Skeletal muscle satellite cell (primary cell): ENCODE data around the gene CDH23.

Experiments used
- H3K27me3 ChIP-seq: 2 replicates; pipeline ENCODE4 v1.7.0; 2013; ENCODE audit warnings: low read length; ENCODE audit not compliant: control insufficient read depth, insufficient read depth
- H3K36me3 ChIP-seq: 2 replicates; pipeline ENCODE4 v1.7.0; 2013; ENCODE audit warnings: mild to moderate bottlenecking, control low read depth, low read length; ENCODE audit not compliant: insufficient read depth
- H3K4me1 ChIP-seq: 2 replicates; pipeline ENCODE4 v1.7.0; 2013; ENCODE audit warnings: low read length; ENCODE audit not compliant: control insufficient read depth, insufficient read depth
- H3K4me2 ChIP-seq: 2 replicates; pipeline ENCODE4 v1.7.0; 2013; ENCODE audit warnings: mild to moderate bottlenecking, low read length
- H3K4me3 ChIP-seq: 2 replicates; pipeline ENCODE4 v1.7.0; 2013; ENCODE audit warnings: low read length
- H3K9ac ChIP-seq: 2 replicates; pipeline ENCODE4 v1.7.0; 2013; ENCODE audit warnings: mild to moderate bottlenecking, low read depth, low read length, moderate library complexity
- H3K9me3 ChIP-seq: replicated peaks from 2 replicates; pipeline ENCODE4 v1.7.0; 2013; ENCODE audit warnings: mild to moderate bottlenecking, control low read depth, low read length

The CDH23 gene

DNA sequence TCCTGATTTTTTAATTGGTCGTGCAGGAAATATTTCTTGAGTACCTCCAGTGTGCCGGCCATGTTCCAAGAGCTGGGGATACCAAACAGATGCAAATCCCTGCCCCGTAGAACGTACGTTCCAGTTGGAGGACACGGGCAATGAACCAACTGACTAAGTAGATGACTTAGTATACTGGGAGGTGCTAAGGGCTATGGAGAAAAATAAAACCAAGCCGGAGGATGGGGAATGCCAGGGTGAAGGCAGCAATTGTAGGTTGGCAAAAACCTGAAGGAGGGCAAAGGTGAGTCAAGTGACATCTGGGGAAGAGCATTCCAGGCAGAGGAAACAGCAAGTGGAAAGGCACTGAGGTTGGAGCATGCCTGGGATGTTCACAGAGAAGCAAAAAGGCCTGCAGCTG, 383.4 kb downstream of the CDH23 start:
- Histone ChIP-seq H3K9me3 (no peaks in the 10 kb centered on the region), H3K4me3 (no peak overlapping the region), H3K4me1 (no peaks in the 10 kb centered on the region), H3K9ac (no peak overlapping the region), H3K36me3 (no peaks in the 10 kb centered on the region), H3K27me3 (peaks cover 35% of the 10 kb centered on the region), H3K4me2 (no peak overlapping the region)

DNA sequence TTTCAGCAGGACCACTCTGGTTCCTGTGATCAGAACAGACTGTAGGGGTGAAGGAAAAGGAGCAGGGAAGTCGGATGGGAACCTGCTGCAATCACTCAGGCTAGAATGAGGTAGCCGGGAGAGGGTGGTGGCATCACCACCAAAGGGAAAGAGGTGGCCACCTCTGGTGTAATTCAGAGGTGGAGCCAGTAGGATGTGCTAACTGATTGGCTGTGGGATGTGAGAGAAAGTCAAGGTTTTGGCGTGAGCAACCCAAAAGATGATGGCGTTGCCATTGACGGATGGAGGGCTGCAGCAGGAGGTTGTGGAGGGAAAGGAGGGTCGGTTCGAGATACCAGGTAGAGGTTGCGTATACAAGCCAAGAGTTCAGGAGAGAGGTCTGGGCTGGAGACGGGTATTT, 384.0 kb downstream of the CDH23 start:
- no peaks in the 10 kb centered on the region for H3K4me1 ChIP-seq
- H3K9ac ChIP-seq = no peak overlapping the region
- H3K4me3 ChIP-seq = no peak overlapping the region
- no peak overlapping the region for H3K4me2 ChIP-seq
- no peaks in the 10 kb centered on the region for H3K9me3 ChIP-seq
- H3K27me3 ChIP-seq = peaks cover 41% of the 10 kb centered on the region
- H3K36me3 ChIP-seq = no peaks in the 10 kb centered on the region

DNA sequence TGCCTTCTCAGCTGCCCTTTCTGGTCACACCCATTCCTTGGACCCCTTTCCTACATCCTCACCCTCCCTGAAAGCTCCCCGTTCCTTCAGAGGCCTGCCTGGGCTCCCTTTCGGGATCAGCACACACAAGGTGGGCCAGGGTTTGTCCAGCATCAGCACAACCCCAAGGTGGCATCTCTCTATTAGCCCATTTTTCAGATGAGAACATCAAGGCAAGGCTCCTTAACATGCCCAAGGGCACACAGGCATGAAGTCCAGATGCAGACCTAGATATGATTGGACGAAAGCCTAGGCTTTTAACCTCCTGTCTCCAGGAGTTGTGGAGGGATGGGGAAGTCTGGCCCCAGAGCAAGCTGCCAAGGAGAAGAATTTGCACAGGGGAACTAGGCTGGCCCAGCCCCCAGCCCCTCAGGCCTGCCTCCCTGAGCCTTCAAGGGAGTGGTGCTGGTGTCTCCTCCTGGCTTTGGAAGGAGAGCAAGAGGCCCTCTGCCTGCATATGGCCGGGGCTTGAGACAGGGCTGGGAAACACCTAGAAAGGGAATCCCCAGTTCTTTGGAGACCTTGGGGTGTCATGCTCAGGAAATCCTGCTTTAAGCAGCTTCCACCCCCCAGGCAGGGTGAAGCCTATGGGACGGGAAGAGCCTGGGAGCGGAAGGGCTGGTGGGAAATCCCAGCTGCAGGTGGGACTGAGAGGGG, 385.6 kb downstream of the CDH23 start:
- Histone ChIP-seq H3K4me3 (no peak overlapping the region), H3K4me2 (no peak overlapping the region), H3K36me3 (no peaks in the 10 kb centered on the region), H3K9ac (no peak overlapping the region), H3K9me3 (no peaks in the 10 kb centered on the region), H3K4me1 (no peaks in the 10 kb centered on the region), H3K27me3 (peaks cover 52% of the 10 kb centered on the region)

DNA sequence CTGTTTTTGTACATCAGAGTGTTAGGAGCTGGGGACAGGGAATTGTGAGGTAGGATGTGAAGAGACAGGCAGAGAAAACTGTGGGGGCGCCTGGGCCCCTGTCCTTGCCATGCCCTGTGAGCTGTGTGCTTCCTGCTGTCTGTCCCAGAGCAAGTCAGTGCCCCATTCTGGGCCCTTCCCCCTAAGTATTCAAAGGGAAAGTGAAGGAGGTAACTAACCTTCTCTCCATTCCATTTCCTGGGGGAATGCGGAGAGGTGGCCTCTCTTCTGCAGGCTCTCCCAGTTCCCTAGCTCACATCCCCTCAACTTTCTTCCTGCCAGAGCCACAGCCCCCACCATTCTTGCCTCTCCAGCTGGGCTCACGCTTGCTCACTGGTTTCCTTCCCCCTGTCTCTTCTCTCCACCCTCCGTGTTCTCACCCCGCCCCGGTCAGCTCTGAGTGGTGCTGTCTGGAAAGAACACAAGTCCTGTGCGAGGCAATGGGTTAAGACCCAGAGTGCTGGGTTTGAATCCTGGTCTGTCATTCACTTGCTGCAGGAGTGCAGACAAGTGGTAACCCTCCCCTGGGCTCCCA, 386.3 kb downstream of the CDH23 start:
- no peaks in the 10 kb centered on the region for H3K9me3 ChIP-seq
- H3K4me2 ChIP-seq = no peak overlapping the region
- H3K4me1 ChIP-seq = no peaks in the 10 kb centered on the region
- no peak overlapping the region for H3K4me3 ChIP-seq
- H3K36me3 ChIP-seq = no peaks in the 10 kb centered on the region
- no peak overlapping the region for H3K9ac ChIP-seq
- peaks cover 52% of the 10 kb centered on the region for H3K27me3 ChIP-seq

DNA sequence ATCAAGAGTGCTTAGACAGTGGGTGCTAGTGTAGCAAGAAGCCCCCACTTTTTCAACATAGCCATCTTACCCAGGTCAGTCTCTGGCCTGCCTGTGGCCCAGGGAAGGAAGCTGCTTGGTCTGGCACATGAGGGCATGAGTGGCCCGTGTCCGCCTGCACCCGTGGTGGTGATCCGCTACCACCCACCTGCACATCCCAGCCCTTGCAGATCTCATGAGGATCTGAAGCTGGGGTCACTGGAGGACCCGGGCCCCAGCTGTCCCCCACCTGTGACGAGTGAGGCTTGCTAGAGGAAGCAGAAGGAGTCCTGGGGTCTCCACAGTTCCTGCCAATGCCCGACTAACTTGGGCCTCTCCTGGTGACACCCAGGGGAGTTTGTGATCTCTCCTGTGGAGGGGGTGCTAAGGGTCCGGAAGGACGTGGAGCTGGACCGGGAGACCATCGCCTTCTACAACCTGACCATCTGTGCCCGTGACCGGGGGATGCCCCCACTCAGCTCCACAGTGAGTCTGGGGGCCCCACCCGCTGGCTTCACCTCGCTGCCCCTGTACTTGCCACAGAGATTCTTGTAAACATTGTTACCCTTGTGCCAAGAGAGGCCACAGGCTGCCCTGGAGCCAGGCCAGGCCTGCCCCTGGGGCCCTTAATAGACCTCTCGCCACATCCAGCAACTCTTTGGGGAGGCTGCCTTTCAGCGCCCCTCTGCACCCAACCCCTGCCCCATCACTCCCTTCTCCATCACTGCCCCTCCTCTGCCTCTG, 387.4 kb downstream of the CDH23 start:
- H3K9ac ChIP-seq = no peak overlapping the region
- H3K4me3 ChIP-seq = no peak overlapping the region
- H3K27me3 ChIP-seq = peaks cover 49% of the 10 kb centered on the region
- no peak overlapping the region for H3K4me2 ChIP-seq
- H3K4me1 ChIP-seq = no peaks in the 10 kb centered on the region
- H3K36me3 ChIP-seq = no peaks in the 10 kb centered on the region
- no peaks in the 10 kb centered on the region for H3K9me3 ChIP-seq

DNA sequence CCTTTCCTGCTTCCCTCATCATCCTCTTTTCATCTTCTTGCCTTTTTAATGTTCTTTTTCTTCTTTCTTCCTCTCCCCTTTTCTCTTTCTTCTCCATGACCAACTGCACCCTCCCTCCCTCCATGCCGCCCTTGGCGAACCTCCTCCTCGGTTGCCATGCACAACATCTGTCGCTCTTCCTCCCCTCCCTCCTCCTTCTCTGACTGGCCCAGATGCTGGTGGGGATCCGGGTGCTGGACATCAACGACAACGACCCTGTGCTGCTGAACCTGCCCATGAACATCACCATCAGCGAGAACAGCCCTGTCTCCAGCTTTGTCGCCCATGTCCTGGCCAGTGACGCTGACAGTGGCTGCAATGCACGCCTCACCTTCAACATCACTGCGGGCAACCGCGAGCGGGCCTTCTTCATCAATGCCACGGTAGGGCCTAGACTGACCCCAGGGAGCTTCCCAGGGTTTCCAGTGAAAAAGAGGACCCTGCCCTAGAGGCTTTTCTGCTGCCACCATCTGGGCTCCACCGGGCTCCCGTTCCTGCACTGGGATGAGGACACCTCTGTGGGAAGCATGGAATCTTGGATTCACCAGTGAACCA, 388.1 kb downstream of the CDH23 start:
- Histone ChIP-seq H3K4me1 (no peaks in the 10 kb centered on the region), H3K9me3 (no peaks in the 10 kb centered on the region), H3K9ac (no peak overlapping the region), H3K4me2 (no peak overlapping the region), H3K4me3 (no peak overlapping the region), H3K36me3 (no peaks in the 10 kb centered on the region), H3K27me3 (peaks cover 48% of the 10 kb centered on the region)

DNA sequence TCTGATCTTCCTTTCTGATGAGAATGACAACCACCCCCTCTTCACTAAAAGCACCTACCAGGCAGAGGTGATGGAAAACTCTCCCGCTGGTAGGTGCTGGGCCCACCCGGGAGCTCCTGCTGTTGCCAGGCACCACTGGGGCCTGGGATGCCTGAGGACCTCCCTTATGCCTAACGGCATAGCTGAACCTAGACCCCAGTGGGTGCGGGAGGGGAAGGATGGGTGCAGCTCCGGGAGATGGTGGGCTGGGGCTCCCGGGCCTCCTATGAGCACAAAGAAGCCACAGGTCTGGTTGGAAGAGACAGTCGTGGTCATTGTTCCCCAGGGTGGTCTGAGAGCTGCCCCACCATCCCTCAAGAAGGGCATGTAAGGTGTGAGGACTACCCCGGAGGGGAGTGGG, 392.2 kb downstream of the CDH23 start:
- H3K9ac ChIP-seq = no peak overlapping the region
- H3K4me3 ChIP-seq = no peak overlapping the region
- H3K9me3 ChIP-seq = no peaks in the 10 kb centered on the region
- peaks cover 33% of the 10 kb centered on the region for H3K27me3 ChIP-seq
- H3K4me2 ChIP-seq = no peak overlapping the region
- H3K36me3 ChIP-seq = no peaks in the 10 kb centered on the region
- H3K4me1 ChIP-seq = no peaks in the 10 kb centered on the region

DNA sequence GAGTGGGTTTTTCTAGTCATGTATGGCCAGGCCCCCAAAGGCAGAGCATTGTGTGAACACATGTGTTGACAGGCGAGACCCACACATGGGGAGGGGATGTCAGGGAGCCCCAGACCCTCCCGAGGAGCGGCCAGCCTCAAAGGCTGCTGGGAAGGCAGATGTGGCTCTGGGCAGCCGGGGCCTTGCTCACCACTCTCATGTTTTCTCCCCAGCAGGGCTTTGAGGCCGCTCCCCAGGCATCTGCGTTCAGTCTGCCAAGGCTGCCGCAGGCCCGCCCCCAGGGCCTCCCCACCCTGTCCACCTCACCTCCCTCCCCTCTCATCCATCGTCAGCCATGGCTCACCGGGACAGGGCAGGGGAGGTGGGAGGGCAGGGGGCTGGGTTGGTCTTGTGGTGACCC, 393.2 kb downstream of the CDH23 start:
- no peak overlapping the region for H3K4me2 ChIP-seq
- H3K4me1 ChIP-seq = no peaks in the 10 kb centered on the region
- no peak overlapping the region for H3K9ac ChIP-seq
- no peaks in the 10 kb centered on the region for H3K9me3 ChIP-seq
- H3K4me3 ChIP-seq = no peak overlapping the region
- peaks cover 33% of the 10 kb centered on the region for H3K27me3 ChIP-seq
- H3K36me3 ChIP-seq = no peaks in the 10 kb centered on the region

DNA sequence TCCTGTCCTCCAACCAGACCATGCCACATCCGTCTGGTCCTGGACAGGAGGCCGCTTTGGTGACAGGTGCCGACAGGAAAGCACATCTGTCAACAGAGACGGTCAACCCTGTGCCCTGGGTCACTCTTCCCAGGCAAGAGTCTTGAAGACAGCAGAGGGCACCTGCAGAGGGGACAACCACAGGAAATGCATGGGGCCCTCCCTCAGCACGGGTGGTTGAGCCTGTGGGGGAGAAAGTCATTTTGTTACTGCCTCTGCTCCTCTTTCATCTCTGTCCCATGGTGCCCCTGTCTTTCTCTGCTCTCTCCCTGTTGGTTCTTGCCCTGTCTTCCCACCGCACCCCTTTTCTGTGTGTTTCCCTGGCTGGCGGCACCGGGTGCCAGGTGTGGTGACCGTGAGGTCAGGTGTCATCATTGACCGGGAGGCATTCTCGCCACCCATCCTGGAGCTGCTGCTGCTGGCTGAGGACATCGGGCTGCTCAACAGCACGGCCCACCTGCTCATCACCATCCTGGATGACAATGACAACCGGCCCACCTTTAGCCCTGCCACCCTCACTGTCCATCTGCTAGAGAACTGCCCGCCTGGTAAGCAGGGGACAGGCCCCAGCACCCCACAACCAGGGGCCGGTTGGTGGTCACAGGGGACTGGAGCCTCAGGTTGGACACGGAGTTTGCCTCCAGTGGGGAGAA, 394.2 kb downstream of the CDH23 start:
- Histone ChIP-seq H3K4me1 (no peaks in the 10 kb centered on the region), H3K36me3 (no peaks in the 10 kb centered on the region), H3K4me3 (no peak overlapping the region), H3K9ac (no peak overlapping the region), H3K27me3 (peaks cover 23% of the 10 kb centered on the region), H3K9me3 (no peaks in the 10 kb centered on the region), H3K4me2 (no peak overlapping the region)

DNA sequence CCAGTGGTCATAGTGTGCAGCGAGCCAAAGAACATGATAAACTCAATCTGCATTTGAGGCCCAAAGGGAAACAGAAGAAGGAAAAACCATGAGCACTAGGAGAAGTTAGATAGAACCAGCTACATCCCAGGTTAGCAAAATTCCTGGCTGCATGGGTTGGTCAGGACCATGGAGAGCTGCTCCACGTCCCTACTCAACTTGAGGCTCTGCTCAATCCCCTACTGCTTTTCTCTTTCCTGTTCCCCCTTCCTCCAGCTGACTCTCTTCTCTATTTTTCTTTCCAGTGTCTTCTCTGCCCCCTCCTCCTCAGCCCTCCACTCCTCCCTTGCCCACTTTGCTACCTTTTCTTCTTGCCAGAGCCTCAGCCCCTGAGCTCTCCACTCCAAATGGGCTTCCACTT, 398.5 kb downstream of the CDH23 start:
- Histone ChIP-seq H3K4me3 (no peak overlapping the region), H3K9me3 (no peaks in the 10 kb centered on the region), H3K27me3 (peaks cover 22% of the 10 kb centered on the region), H3K9ac (no peak overlapping the region), H3K4me2 (no peak overlapping the region), H3K36me3 (no peaks in the 10 kb centered on the region), H3K4me1 (no peaks in the 10 kb centered on the region)

DNA sequence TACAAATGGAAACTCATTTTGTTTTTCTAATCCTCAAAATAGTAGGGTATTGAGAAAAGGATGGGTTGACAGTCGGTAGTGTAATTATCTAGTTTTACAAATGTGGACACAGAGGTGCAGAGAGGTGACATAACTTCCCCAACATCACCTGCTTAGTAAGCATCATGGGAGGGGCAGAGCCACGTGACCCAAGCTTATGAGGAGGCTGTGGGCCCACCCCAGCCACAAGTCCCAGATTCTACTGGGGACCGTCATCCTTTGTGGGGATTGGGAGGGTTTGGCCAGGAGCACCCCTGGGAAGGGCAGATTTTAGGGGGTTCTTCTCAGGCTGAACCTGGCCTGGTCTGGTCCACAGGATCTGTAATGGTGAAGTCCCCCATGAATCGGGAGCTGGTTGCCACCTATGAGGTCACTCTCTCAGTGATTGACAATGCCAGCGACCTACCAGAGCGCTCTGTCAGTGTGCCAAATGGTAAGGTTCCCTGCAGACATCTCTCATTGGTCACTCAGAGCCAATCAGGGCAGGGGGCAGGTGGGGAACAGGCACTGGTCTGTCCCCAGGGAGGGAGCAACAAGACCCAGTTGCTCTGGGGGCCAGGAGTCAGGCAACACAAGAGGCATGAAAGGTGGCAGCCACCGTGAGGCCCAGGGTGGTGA, 400.2 kb downstream of the CDH23 start:
- Histone ChIP-seq H3K4me1 (no peaks in the 10 kb centered on the region), H3K27me3 (peaks cover 27% of the 10 kb centered on the region), H3K36me3 (no peaks in the 10 kb centered on the region), H3K4me2 (no peak overlapping the region), H3K9me3 (no peaks in the 10 kb centered on the region), H3K9ac (no peak overlapping the region), H3K4me3 (no peak overlapping the region)
